ENCODE results near the gene ITPR1.

ITPR1 gene

GRCh38 chr3:4686619-4687018, 193.5 kb downstream of the ITPR1 start:
- DNase-seq (ENCODE audit: low spot score) = no peak

GRCh38 chr3:4687167-4687566, 194.0 kb downstream of the ITPR1 start:
- DNase-seq (ENCODE audit: low spot score) = no peak

GRCh38 chr3:4687596-4687995, 194.4 kb downstream of the ITPR1 start:
- DNase-seq (ENCODE audit: low spot score) = no peak

- no peak for DNase-seq (ENCODE audit: low spot score)
These were observed 195.3 kb downstream of the ITPR1 start for GRCh38 chr3:4688411-4688810.

- DNase-seq (ENCODE audit: low spot score) = no peak
These were observed 195.9 kb downstream of the ITPR1 start for GRCh38 chr3:4689021-4689420.

- no peak for DNase-seq (ENCODE audit: low spot score)
These were observed 197.1 kb downstream of the ITPR1 start for GRCh38 chr3:4690277-4690676.

- DNase-seq (ENCODE audit: low spot score) = no peak
These were observed 200.5 kb downstream of the ITPR1 start for GRCh38 chr3:4693620-4694019.

- no peak for DNase-seq (ENCODE audit: low spot score)
These were observed 202.7 kb downstream of the ITPR1 start for GRCh38 chr3:4695846-4696245.

GRCh38 chr3:4696266-4696665, 203.1 kb downstream of the ITPR1 start:
- no peak for DNase-seq (ENCODE audit: low spot score)

- DNase-seq (ENCODE audit: low spot score) = no peak
These were observed 205.1 kb downstream of the ITPR1 start for GRCh38 chr3:4698125-4698821.

GRCh38 chr3:4703054-4703480, 209.9 kb downstream of the ITPR1 start:
- no peak for DNase-seq (ENCODE audit: low spot score)

GRCh38 chr3:4704552-4704951, 211.4 kb downstream of the ITPR1 start:
- DNase-seq (ENCODE audit: low spot score) = no peak

GRCh38 chr3:4707324-4707723, 214.2 kb downstream of the ITPR1 start:
- DNase-seq (ENCODE audit: low spot score) = no peak

- no peak for DNase-seq (ENCODE audit: low spot score)
These were observed 215.1 kb downstream of the ITPR1 start for GRCh38 chr3:4708230-4708629.

GRCh38 chr3:4709341-4709740, 216.2 kb downstream of the ITPR1 start:
- no peak for DNase-seq (ENCODE audit: low spot score)

GRCh38 chr3:4710191-4710590, 217.0 kb downstream of the ITPR1 start:
- no peak for DNase-seq (ENCODE audit: low spot score)

- no peak for DNase-seq (ENCODE audit: low spot score)
These were observed 218.5 kb downstream of the ITPR1 start for GRCh38 chr3:4711680-4711992.

GRCh38 chr3:4712109-4712508, 219.0 kb downstream of the ITPR1 start:
- DNase-seq (ENCODE audit: low spot score) = no peak

GRCh38 chr3:4714045-4714444, 220.9 kb downstream of the ITPR1 start:
- no peak for DNase-seq (ENCODE audit: low spot score)

- no peak for DNase-seq (ENCODE audit: low spot score)
These were observed 223.1 kb downstream of the ITPR1 start for GRCh38 chr3:4716266-4716665.

GRCh38 chr3:4716706-4717362, 223.7 kb downstream of the ITPR1 start:
- no peak for DNase-seq (ENCODE audit: low spot score)

- no peak for DNase-seq (ENCODE audit: low spot score)
These were observed 224.2 kb downstream of the ITPR1 start for GRCh38 chr3:4717363-4717740.

GRCh38 chr3:4718179-4718736, 225.1 kb downstream of the ITPR1 start:
- no peak for DNase-seq (ENCODE audit: low spot score)

GRCh38 chr3:4719046-4719501, 225.9 kb downstream of the ITPR1 start:
- no peak for DNase-seq (ENCODE audit: low spot score)

Measured in NAMALWA (cell line).